ENCODE results near the gene LUC7L2. TPM values are rescaled to one million over a fixed set of nuclear protein-coding genes. Genes with fewer than 3 reads are reported as not detected.

The LUC7L2 gene
- total RNA-seq, 1 donor from 2014 or later = 83.4 TPM

GRCh38 chr7:139446051-139446890, 86.6 kb downstream of the LUC7L2 start:
- Mint-ChIP-seq H3K9me3 (ENCODE audit: unreplicated experiment) (no peaks in the 10 kb centered on the region), H3K27ac (ENCODE audit: unreplicated experiment) (no peak overlapping the region), H3K4me1 (ENCODE audit: low read depth, unreplicated experiment) (peaks cover 2% of the 10 kb centered on the region), H3K27me3 (ENCODE audit: unreplicated experiment) (peaks cover 1% of the 10 kb centered on the region), H3K4me3 (ENCODE audit: unreplicated experiment) (no peak overlapping the region), H3K36me3 (ENCODE audit: unreplicated experiment) (no peaks in the 10 kb centered on the region)
- TF ChIP-seq CTCF (IDR thresholded peaks at IDR 0.05; ENCODE audit: partially characterized antibody, unreplicated experiment) = no peak
- no peak for DNase-seq

GRCh38 chr7:139450851-139451250, 91.2 kb downstream of the LUC7L2 start:
- no peaks in the 10 kb centered on the region for H3K9me3 Mint-ChIP-seq (ENCODE audit: unreplicated experiment)

GRCh38 chr7:139451638-139452037, 91.9 kb downstream of the LUC7L2 start:
- no peak for DNase-seq
- H3K36me3 Mint-ChIP-seq (ENCODE audit: unreplicated experiment) = no peaks in the 10 kb centered on the region
- no peaks in the 10 kb centered on the region for H3K4me1 Mint-ChIP-seq (ENCODE audit: low read depth, unreplicated experiment)
- H3K27ac Mint-ChIP-seq (ENCODE audit: unreplicated experiment) = no peak overlapping the region
- no peak overlapping the region for H3K4me3 Mint-ChIP-seq (ENCODE audit: unreplicated experiment)
- no peaks in the 10 kb centered on the region for H3K9me3 Mint-ChIP-seq (ENCODE audit: unreplicated experiment)
- no peak for TF ChIP-seq CTCF (IDR thresholded peaks at IDR 0.05; ENCODE audit: partially characterized antibody, unreplicated experiment)
- H3K27me3 Mint-ChIP-seq (ENCODE audit: unreplicated experiment) = peaks cover 1% of the 10 kb centered on the region

More at GRCh38 chr7:139450851-139451250, 91.2 kb downstream of the LUC7L2 start:
- H3K27ac Mint-ChIP-seq (ENCODE audit: unreplicated experiment) = no peak overlapping the region
- no peaks in the 10 kb centered on the region for H3K4me1 Mint-ChIP-seq (ENCODE audit: low read depth, unreplicated experiment)
- no peaks in the 10 kb centered on the region for H3K36me3 Mint-ChIP-seq (ENCODE audit: unreplicated experiment)
- DNase-seq = no peak
- H3K27me3 Mint-ChIP-seq (ENCODE audit: unreplicated experiment) = peaks cover 1% of the 10 kb centered on the region
- no peak for TF ChIP-seq CTCF (IDR thresholded peaks at IDR 0.05; ENCODE audit: partially characterized antibody, unreplicated experiment)
- no peak overlapping the region for H3K4me3 Mint-ChIP-seq (ENCODE audit: unreplicated experiment)

GRCh38 chr7:139452958-139453672, 93.4 kb downstream of the LUC7L2 start:
- Mint-ChIP-seq H3K9me3 (ENCODE audit: unreplicated experiment) (no peaks in the 10 kb centered on the region), H3K27ac (ENCODE audit: unreplicated experiment) (no peak overlapping the region), H3K36me3 (ENCODE audit: unreplicated experiment) (no peaks in the 10 kb centered on the region), H3K27me3 (ENCODE audit: unreplicated experiment) (peaks cover 1% of the 10 kb centered on the region), H3K4me3 (ENCODE audit: unreplicated experiment) (no peak overlapping the region), H3K4me1 (ENCODE audit: low read depth, unreplicated experiment) (no peaks in the 10 kb centered on the region)
- TF ChIP-seq CTCF (IDR thresholded peaks at IDR 0.05; ENCODE audit: partially characterized antibody, unreplicated experiment) = no peak
- no peak for DNase-seq
